ENCODE results near the gene DUSP22. TPM values are rescaled to one million over a fixed set of nuclear protein-coding genes. Genes with fewer than 3 reads are reported as not detected.

DUSP22 gene
- total and polyA plus RNA-seq, 2 experiments from 2014 or later, result 12.8 to 36.8 TPM

DNA sequence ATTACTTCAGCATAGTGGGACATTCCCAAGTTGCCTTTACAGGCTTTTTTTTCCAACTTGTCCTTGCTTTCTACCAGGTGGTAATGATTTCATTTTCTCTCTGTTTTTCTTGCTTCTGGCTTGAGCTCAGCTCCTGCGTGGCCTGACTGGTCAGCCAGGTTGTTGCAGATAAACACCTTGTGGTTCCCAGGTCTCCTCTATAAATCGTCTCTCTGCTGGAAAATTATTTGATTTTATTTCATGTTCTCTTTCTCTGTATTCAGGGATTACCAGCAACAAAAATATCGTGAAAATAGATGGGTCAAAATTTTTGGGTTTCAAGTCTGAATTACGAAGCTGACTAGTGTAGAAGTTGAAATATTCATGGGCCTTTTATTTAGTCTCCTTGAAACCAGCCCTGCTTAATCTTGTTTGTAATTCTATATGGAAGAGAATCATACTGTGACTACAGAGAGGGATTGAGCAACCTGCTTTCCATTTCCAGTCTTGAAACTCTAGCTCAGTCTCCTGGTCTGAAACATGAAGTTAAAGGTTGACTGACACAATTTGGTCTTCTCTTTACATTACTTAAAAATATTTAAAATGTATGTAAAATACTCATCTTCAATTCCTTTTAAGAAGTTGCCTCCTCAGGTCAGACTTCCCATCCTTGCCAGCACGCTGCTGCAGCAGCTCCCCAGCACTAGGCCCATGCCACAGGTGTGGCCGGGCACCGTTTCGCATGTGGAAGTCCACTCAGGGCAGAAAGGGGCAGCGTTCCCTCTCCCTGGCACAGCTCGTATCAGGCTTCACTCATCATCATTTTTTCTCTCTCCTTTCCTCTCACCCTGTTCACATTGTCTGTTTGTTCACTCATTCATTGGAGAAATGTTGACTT is 7.1 kb downstream of the DUSP22 start:
- Histone ChIP-seq H3K4me2 (no peak overlapping the region), H3K27ac (ENCODE audit: low read depth) (no peak overlapping the region), H3K36me3 (ENCODE audit: insufficient read depth) (peaks cover 21% of the 10 kb centered on the region; the same call in 1 of the 2 replicates), H2AFZ (no peak overlapping the region), H3K79me2 (replicated peaks; ENCODE audit: insufficient read depth) (peaks cover 60% of the 10 kb centered on the region), H3K4me1 (ENCODE audit: insufficient read depth) (peaks cover 26% of the 10 kb centered on the region), H3K4me3 (no peak overlapping the region), H4K20me1 (replicated peaks; ENCODE audit: insufficient read depth) (peaks cover 11% of the 10 kb centered on the region; the same call in 1 of the 2 replicates), H3K9me2 (ENCODE audit: insufficient read depth) (peaks cover 18% of the 10 kb centered on the region), H3F3A (replicated peaks; ENCODE audit: low read depth) (no peaks in the 10 kb centered on the region), H3K27me3 (ENCODE audit: insufficient read depth) (no peaks in the 10 kb centered on the region)
- TF ChIP-seq EZH2 (IDR thresholded peaks at IDR 0.05; ENCODE audit: low read depth, unreplicated experiment), result no peak
- TF ChIP-seq JUNB (IDR thresholded peaks at IDR 0.05; ENCODE audit: unreplicated experiment), result no peak
- TF ChIP-seq, protein P1, sequence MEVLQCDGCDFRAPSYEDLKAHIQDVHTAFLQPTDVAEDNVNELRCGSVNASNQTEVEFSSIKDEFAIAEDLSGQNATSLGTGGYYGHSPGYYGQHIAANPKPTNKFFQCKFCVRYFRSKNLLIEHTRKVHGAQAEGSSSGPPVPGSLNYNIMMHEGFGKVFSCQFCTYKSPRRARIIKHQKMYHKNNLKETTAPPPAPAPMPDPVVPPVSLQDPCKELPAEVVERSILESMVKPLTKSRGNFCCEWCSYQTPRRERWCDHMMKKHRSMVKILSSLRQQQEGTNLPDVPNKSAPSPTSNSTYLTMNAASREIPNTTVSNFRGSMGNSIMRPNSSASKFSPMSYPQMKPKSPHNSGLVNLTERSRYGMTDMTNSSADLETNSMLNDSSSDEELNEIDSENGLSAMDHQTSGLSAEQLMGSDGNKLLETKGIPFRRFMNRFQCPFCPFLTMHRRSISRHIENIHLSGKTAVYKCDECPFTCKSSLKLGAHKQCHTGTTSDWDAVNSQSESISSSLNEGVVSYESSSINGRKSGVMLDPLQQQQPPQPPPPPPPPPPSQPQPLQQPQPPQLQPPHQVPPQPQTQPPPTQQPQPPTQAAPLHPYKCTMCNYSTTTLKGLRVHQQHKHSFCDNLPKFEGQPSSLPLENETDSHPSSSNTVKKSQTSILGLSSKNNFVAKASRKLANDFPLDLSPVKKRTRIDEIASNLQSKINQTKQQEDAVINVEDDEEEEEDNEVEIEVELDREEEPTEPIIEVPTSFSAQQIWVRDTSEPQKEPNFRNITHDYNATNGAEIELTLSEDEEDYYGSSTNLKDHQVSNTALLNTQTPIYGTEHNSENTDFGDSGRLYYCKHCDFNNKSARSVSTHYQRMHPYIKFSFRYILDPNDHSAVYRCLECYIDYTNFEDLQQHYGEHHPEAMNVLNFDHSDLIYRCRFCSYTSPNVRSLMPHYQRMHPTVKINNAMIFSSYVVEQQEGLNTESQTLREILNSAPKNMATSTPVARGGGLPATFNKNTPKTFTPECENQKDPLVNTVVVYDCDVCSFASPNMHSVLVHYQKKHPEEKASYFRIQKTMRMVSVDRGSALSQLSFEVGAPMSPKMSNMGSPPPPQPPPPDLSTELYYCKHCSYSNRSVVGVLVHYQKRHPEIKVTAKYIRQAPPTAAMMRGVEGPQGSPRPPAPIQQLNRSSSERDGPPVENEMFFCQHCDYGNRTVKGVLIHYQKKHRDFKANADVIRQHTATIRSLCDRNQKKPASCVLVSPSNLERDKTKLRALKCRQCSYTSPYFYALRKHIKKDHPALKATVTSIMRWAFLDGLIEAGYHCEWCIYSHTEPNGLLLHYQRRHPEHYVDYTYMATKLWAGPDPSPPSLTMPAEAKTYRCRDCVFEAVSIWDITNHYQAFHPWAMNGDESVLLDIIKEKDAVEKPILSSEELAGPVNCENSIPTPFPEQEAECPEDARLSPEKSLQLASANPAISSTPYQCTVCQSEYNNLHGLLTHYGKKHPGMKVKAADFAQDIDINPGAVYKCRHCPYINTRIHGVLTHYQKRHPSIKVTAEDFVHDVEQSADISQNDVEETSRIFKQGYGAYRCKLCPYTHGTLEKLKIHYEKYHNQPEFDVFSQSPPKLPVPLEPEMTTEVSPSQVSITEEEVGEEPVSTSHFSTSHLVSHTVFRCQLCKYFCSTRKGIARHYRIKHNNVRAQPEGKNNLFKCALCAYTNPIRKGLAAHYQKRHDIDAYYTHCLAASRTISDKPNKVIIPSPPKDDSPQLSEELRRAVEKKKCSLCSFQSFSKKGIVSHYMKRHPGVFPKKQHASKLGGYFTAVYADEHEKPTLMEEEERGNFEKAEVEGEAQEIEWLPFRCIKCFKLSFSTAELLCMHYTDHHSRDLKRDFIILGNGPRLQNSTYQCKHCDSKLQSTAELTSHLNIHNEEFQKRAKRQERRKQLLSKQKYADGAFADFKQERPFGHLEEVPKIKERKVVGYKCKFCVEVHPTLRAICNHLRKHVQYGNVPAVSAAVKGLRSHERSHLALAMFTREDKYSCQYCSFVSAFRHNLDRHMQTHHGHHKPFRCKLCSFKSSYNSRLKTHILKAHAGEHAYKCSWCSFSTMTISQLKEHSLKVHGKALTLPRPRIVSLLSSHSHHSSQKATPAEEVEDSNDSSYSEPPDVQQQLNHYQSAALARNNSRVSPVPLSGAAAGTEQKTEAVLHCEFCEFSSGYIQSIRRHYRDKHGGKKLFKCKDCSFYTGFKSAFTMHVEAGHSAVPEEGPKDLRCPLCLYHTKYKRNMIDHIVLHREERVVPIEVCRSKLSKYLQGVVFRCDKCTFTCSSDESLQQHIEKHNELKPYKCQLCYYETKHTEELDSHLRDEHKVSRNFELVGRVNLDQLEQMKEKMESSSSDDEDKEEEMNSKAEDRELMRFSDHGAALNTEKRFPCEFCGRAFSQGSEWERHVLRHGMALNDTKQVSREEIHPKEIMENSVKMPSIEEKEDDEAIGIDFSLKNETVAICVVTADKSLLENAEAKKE (CRISPR knock-in tag; IDR thresholded peaks at IDR 0.05), result no peak
- TF ChIP-seq POLR2AphosphoS5 (IDR thresholded peaks at IDR 0.05; ENCODE audit: low read depth), result no peak
- no peak for TF ChIP-seq ZNF331 (CRISPR knock-in tag; IDR thresholded peaks at IDR 0.05; ENCODE audit: low read depth)
- TF ChIP-seq EZH2phosphoT487 (IDR thresholded peaks at IDR 0.05; ENCODE audit: unreplicated experiment), result no peak
- TF ChIP-seq NANOG (IDR thresholded peaks at IDR 0.05; ENCODE audit: borderline replicate concordance), result no peak
- TF ChIP-seq, protein P2, sequence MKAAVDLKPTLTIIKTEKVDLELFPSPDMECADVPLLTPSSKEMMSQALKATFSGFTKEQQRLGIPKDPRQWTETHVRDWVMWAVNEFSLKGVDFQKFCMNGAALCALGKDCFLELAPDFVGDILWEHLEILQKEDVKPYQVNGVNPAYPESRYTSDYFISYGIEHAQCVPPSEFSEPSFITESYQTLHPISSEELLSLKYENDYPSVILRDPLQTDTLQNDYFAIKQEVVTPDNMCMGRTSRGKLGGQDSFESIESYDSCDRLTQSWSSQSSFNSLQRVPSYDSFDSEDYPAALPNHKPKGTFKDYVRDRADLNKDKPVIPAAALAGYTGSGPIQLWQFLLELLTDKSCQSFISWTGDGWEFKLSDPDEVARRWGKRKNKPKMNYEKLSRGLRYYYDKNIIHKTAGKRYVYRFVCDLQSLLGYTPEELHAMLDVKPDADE (IDR thresholded peaks at IDR 0.05), result no peak
- TF ChIP-seq, protein P3, sequence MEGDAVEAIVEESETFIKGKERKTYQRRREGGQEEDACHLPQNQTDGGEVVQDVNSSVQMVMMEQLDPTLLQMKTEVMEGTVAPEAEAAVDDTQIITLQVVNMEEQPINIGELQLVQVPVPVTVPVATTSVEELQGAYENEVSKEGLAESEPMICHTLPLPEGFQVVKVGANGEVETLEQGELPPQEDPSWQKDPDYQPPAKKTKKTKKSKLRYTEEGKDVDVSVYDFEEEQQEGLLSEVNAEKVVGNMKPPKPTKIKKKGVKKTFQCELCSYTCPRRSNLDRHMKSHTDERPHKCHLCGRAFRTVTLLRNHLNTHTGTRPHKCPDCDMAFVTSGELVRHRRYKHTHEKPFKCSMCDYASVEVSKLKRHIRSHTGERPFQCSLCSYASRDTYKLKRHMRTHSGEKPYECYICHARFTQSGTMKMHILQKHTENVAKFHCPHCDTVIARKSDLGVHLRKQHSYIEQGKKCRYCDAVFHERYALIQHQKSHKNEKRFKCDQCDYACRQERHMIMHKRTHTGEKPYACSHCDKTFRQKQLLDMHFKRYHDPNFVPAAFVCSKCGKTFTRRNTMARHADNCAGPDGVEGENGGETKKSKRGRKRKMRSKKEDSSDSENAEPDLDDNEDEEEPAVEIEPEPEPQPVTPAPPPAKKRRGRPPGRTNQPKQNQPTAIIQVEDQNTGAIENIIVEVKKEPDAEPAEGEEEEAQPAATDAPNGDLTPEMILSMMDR (conservative IDR thresholded peaks at IDR 0.05; ENCODE audit: low read depth in 2 of 2), result no peak
- TF ChIP-seq ZNF114 (CRISPR knock-in tag; IDR thresholded peaks at IDR 0.05), result no peak
- TF ChIP-seq, protein P4, sequence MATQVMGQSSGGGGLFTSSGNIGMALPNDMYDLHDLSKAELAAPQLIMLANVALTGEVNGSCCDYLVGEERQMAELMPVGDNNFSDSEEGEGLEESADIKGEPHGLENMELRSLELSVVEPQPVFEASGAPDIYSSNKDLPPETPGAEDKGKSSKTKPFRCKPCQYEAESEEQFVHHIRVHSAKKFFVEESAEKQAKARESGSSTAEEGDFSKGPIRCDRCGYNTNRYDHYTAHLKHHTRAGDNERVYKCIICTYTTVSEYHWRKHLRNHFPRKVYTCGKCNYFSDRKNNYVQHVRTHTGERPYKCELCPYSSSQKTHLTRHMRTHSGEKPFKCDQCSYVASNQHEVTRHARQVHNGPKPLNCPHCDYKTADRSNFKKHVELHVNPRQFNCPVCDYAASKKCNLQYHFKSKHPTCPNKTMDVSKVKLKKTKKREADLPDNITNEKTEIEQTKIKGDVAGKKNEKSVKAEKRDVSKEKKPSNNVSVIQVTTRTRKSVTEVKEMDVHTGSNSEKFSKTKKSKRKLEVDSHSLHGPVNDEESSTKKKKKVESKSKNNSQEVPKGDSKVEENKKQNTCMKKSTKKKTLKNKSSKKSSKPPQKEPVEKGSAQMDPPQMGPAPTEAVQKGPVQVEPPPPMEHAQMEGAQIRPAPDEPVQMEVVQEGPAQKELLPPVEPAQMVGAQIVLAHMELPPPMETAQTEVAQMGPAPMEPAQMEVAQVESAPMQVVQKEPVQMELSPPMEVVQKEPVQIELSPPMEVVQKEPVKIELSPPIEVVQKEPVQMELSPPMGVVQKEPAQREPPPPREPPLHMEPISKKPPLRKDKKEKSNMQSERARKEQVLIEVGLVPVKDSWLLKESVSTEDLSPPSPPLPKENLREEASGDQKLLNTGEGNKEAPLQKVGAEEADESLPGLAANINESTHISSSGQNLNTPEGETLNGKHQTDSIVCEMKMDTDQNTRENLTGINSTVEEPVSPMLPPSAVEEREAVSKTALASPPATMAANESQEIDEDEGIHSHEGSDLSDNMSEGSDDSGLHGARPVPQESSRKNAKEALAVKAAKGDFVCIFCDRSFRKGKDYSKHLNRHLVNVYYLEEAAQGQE (IDR thresholded peaks at IDR 0.05; ENCODE audit: unreplicated experiment), result no peak
- no peak for TF ChIP-seq STAT1 (IDR thresholded peaks at IDR 0.05; ENCODE audit: unreplicated experiment)
- H3K36me3 Mint-ChIP-seq (ENCODE audit: low read depth), result peaks cover 14% of the 10 kb centered on the region; the same call in 2 of the 3 replicates
- DNase-seq (ENCODE audit: low spot score) (no peak), ATAC-seq (no peak)
- H3K4me1 Mint-ChIP-seq, result peaks cover 24% of the 10 kb centered on the region
- no peak overlapping the region for H3K4me3 Mint-ChIP-seq
- peaks cover 3% of the 10 kb centered on the region for H3K27me3 Mint-ChIP-seq (ENCODE audit: insufficient read depth, low read depth, poor library complexity)
- no peak overlapping the region for H3K27ac Mint-ChIP-seq
- H3K9me3 Mint-ChIP-seq, result peaks cover 15% of the 10 kb centered on the region
